AG04449 (cell line): Measurements from ENCODE around the gene SCUBE1.

Experiments
- CTCF ChIA-PET: fragments of 350-600 bp; formaldehyde crosslinking; extraction: SDS; loops from one replicate; lab custom pipeline; 2021; ENCODE audit warnings: antibody characterized with exemption; lab: Yijun Ruan, JAX
- POLR2A ChIA-PET: fragments of 400-600, 350-600 bp; formaldehyde crosslinking; extraction: SDS; loops from one replicate; lab custom pipeline; 2020; ENCODE audit warnings: antibody characterized with exemption, inconsistent platforms; lab: Yijun Ruan, JAX
- DNase-seq: peaks from one replicate; pipeline ENCODE4 v3.0.0-alpha.2; 2010; ENCODE audit warnings: low read depth, low spot score
- H3K4me3 ChIP-seq: 2 replicates; pipeline ENCODE4 v1.5.1; 2011; ENCODE audit warnings: low read depth, mild to moderate bottlenecking, control low read depth, low read length
- TF ChIP-seq, protein P1 (sequence below): IDR thresholded peaks from one replicate; pipeline ENCODE4 v1.5.1; 2011; ENCODE audit warnings: mild to moderate bottlenecking, moderate library complexity, low read length, control low read depth, inconsistent platforms; ENCODE audit not compliant: insufficient read depth; ENCODE audit errors: missing control alignments

Gene SCUBE1

DNA sequence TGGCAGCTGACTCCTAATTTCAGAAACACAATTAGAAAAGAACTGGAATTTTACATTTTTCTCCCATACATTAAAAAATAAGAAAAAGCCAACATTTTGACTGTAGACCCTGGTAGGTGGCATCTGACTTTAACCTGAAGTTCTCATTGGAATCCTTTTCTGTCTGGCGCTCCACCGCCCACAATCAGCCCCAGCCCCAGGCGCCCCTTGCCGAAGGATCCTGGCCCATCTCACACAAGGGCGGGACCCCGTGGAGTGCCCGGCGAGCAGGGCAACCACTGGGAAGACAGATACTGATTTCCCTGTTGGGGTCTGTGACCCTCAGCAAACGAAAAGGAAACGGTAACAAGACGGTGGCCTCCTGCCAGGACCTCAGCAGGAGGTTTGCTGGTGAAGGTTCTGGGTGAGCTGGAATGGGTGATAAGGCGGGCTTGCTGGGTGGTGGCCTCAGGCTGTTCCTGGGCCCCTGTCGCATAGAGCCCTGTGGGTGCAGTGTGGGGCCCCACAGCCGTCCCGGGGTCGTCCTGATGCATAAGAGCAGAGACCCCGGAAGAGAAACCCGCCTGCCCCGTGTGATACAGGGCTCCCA is 176.1 kb downstream of the SCUBE1 start:
- TF ChIP-seq, protein P1, sequence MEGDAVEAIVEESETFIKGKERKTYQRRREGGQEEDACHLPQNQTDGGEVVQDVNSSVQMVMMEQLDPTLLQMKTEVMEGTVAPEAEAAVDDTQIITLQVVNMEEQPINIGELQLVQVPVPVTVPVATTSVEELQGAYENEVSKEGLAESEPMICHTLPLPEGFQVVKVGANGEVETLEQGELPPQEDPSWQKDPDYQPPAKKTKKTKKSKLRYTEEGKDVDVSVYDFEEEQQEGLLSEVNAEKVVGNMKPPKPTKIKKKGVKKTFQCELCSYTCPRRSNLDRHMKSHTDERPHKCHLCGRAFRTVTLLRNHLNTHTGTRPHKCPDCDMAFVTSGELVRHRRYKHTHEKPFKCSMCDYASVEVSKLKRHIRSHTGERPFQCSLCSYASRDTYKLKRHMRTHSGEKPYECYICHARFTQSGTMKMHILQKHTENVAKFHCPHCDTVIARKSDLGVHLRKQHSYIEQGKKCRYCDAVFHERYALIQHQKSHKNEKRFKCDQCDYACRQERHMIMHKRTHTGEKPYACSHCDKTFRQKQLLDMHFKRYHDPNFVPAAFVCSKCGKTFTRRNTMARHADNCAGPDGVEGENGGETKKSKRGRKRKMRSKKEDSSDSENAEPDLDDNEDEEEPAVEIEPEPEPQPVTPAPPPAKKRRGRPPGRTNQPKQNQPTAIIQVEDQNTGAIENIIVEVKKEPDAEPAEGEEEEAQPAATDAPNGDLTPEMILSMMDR = no peak
- H3K4me3 ChIP-seq = no peak overlapping the region
- DNase-seq = no peak
- ChIA-PET POLR2A (no interaction called here), CTCF (no interaction called here)

DNA sequence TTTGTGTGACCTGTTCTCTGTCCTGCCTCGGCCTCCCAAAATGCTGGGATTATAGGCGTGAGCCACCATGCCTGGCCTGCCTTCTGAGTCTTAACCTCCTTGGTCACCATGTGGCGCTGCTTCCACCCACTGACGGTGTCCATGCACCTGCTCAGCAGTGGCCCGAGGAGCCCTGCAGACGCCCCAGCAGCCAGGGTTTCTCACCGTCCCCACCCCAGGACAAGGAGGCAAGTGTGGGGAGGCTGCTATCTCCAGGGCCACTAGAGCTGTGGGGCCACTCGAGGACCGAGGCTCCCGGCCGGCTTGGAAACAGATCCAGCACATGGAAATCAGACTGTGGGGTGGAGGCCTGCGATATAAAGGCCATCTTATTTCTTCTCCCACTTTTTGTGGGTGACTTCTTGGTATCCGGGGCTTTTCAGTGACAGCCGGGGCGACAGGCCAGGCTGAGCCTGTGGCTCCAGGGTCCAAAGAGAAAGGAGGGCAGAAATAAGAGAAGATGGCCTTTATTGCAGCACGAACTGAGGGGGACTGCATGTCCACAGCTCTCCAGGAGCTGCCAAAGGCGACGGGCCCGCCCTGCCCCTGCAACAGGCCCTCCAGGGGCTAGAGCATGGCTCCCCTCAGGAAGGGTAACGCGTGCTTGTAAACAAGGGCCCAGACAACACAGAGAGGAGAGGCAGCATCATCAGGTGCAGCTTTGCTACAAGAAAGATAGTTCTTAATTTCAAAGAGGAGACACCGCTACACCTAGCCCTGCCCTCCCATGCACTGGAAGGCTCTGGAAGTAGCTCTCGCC is 176.8 kb downstream of the SCUBE1 start:
- no peak for DNase-seq
- TF ChIP-seq, protein P1 = no peak
- no peak overlapping the region for H3K4me3 ChIP-seq
- ChIA-PET CTCF (no interaction called here), POLR2A (no interaction called here)

DNA sequence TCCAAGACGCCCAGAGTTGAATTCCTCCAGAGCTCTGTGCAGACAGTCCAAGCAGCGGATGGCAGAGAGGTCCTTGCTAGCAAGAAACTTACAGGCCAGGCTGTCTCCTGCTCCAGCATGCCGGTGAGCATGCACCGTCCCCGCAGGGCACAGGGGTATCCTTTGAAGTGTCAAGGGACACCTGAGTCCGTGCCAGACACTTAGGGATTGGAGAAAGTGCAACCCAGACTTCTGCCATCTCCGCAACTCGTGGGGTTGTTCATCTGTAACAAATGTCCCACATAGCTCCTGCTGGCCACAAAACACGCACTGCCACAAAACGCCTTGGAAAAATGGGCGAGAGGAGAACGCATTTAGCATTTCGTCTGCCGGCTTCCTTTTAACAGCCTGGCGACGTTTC is 178.5 kb downstream of the SCUBE1 start:
- H3K4me3 ChIP-seq = no peak overlapping the region
- DNase-seq = no peak
- TF ChIP-seq, protein P1 = no peak
- POLR2A ChIA-PET = interaction anchor here (1.2 kb wide), 1 partner anchor 12 kb away, joined by 5 read pairs; no protein-coding TSS in a partner anchor
- CTCF ChIA-PET = interaction anchor here (1.0 kb wide), 1 partner anchor 23 kb away, joined by 3 read pairs; no protein-coding TSS in a partner anchor

DNA sequence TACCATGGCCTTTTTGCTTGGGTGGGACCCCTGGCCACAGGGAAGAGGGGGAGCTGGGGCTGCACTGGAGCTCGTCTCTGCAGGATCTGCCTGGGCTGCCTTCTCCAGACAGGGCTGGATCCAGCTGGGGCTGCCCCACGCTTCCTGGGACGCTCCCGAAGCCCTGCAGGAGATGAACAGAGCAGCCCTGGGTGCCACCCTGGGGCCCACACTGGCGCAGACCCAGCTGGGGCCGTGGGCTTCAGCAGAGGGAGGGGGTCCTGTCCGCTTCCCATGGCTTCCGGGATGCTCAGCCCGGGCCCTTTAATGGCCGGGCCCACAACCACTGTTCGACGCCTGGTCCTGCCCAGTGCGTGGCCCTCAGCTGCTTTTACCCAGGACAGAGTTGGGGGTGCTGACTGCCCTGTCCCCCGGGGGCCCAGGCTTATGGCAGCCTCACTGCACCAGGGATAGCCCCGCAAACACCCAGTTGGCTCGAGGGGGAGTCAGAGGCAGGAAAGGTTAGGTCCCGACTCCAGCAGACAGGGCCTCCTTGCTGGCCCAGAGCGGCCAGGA is 179.9 kb downstream of the SCUBE1 start:
- CTCF ChIA-PET = interaction anchor here (1.2 kb wide), 1 partner anchor 24 kb away, joined by 4 read pairs; the partner anchor contains the start of gene TTLL12

DNA sequence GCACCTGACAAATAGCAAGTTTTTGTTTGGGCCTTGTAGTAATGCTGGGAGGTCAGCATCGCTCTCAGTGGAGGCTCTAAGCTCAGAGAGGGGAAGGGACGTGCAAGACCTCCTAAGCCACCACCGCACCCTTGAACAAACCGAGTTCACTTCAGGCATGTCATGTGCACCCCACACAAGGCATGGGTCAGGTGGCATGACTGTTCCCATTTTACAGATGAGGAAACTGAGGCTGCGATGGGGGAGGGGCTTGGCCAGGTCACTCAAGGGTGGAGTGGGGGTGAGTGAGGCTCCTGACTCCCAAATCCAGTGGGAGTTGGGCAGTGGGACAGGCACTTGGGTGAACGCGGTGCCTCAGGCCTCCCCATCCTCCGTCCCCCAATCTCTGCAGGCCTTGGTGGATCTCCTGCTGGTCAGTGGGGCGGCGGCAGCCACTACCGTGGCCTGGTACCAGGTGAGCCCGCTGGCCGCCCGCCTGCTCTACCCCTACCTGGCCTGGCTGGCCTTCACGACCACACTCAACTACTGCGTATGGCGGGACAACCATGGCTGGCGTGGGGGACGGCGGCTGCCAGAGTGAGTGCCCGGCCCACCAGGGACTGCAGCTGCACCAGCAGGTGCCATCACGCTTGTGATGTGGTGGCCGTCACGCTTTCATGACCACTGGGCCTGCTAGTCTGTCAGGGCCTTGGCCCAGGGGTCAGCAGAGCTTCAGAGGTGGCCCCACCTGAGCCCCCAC is 180.6 kb downstream of the SCUBE1 start:
- ChIA-PET CTCF (no interaction called here), POLR2A (no interaction called here)
- TF ChIP-seq, protein P1 = no peak
- no peak for DNase-seq
- H3K4me3 ChIP-seq = no peak overlapping the region

More for the DNA sequence above, 179.9 kb downstream of the SCUBE1 start:
- POLR2A ChIA-PET = no interaction called here
- DNase-seq = no peak
- TF ChIP-seq, protein P1 = no peak
- H3K4me3 ChIP-seq = no peak overlapping the region
